A673 (cell line): ENCODE measurements around the gene ENTPD2. TPM values are rescaled to one million over a fixed set of nuclear protein-coding genes. Genes with fewer than 3 reads are reported as not detected.

Experiments
- BruUV-seq: library from RNA; stranded (reverse); fragments of 400-500 nt; replicated peaks from 2 replicates; lab custom pipeline; 2021; lab: Mats Ljungman, UMichigan
- CTCF ChIA-PET: fragments of 300-600 bp; sonication (Branson Sonifier 250); formaldehyde crosslinking; loops from one replicate; lab custom pipeline; 2022; ENCODE audit warnings: antibody characterized with exemption; lab: Charles Lee
- POLR2A ChIA-PET: fragments of 300-600 bp; sonication (Branson Sonifier 250); formaldehyde crosslinking; loops from one replicate; lab custom pipeline; 2022; ENCODE audit warnings: antibody characterized with exemption; ENCODE audit not compliant: low non-redundant PET; lab: Charles Lee
- DNase-seq: peaks from one replicate; pipeline ENCODE4 v3.0.0-alpha.2; 2015; ENCODE audit warnings: low spot score
- H3K27ac ChIP-seq: fragments of 200-600 bp; sonication (generic); 2 replicates; pipeline ENCODE4 v1.5.1; 2016; ENCODE audit warnings: mixed run types, low read depth, mild to moderate bottlenecking, mixed read lengths, antibody characterized with exemption, low read length; ENCODE audit not compliant: poor library complexity, severe bottlenecking
- H3K27me3 ChIP-seq: fragments of 200-600 bp; sonication (generic); replicated peaks from 2 replicates; pipeline ENCODE4 v1.6.1; 2017; ENCODE audit warnings: mixed run types, low read depth, mild to moderate bottlenecking, mixed read lengths, antibody characterized with exemption, low read length; ENCODE audit not compliant: insufficient read depth, poor library complexity
- H3K36me3 ChIP-seq: fragments of 200-600 bp; sonication (generic); 2 replicates; pipeline ENCODE4 v1.6.1; 2016; ENCODE audit warnings: mixed run types, mild to moderate bottlenecking, mixed read lengths, antibody characterized with exemption, low read length; ENCODE audit not compliant: insufficient read depth, poor library complexity, severe bottlenecking
- H3K4me1 ChIP-seq: fragments of 200-600 bp; sonication (generic); 2 replicates; pipeline ENCODE4 v1.6.1; 2017; ENCODE audit warnings: mixed run types, mild to moderate bottlenecking, mixed read lengths, antibody characterized with exemption, low read length; ENCODE audit not compliant: insufficient read depth, poor library complexity, severe bottlenecking
- H3K4me3 ChIP-seq: fragments of 200-600 bp; sonication (generic); 2 replicates; pipeline ENCODE4 v1.5.1; 2016; ENCODE audit warnings: low read depth, mixed run types, mild to moderate bottlenecking, mixed read lengths, low read length; ENCODE audit not compliant: poor library complexity, severe bottlenecking
- H3K9me3 ChIP-seq: fragments of 200-600 bp; sonication (generic); 2 replicates; pipeline ENCODE4 v1.6.1; 2016; ENCODE audit warnings: mixed run types, low read depth, mild to moderate bottlenecking, mixed read lengths, antibody characterized with exemption, low read length; ENCODE audit not compliant: poor library complexity, severe bottlenecking
- CTCF ChIP-seq: fragments of 300-800, 200-600 bp; sonication (generic); conservative IDR thresholded peaks from 2 replicates; pipeline ENCODE4 v1.5.1; 2017; ENCODE audit warnings: low read depth, mild to moderate bottlenecking, antibody characterized with exemption, low read length, moderate library complexity, mixed read lengths
- EZH2 ChIP-seq: fragments of 200-600 bp; sonication (generic); IDR thresholded peaks from 2 replicates; pipeline ENCODE4 v1.6.1; 2017; ENCODE audit warnings: borderline replicate concordance, low read depth, mild to moderate bottlenecking, mixed read lengths, antibody characterized with exemption, low read length; ENCODE audit not compliant: poor library complexity, severe bottlenecking
- intact Hi-C: fragments of 100-400 bp; cut with micrococcal nuclease; formaldehyde crosslinking; loops from one replicate; pipeline ENCODE4 v1.10.0; 2022; ENCODE audit not compliant: unreplicated experiment
- total RNA-seq: library from RNA; stranded (reverse); gene quantifications from 2 replicates; pipeline ENCODE4 v1.2.3, GENCODE V29; 2021

The ENTPD2 gene
- total RNA-seq, 1 experiment from 2014 or later: not detected

GRCh38 chr9:137026384-137026783, 27.5 kb downstream of the ENTPD2 start:
- ChIA-PET CTCF (no interaction called here), POLR2A (no interaction called here)
- Histone ChIP-seq H3K4me3 (no peak overlapping the region), H3K9me3 (no peaks in the 10 kb centered on the region), H3K36me3 (no peaks in the 10 kb centered on the region), H3K27me3 (no peaks in the 10 kb centered on the region), H3K27ac (no peak overlapping the region), H3K4me1 (peaks cover 10% of the 10 kb centered on the region)
- intact Hi-C loops: no loop called here
- no peak for DNase-seq
- no TSS peak for BruUV-seq
- TF ChIP-seq CTCF (no peak), EZH2 (no peak)

GRCh38 chr9:137025517-137025966, 28.3 kb downstream of the ENTPD2 start:
- no peak overlapping the region for H3K4me3 ChIP-seq
- no peak for DNase-seq
- POLR2A ChIA-PET: no interaction called here

GRCh38 chr9:137023583-137023991, 30.3 kb downstream of the ENTPD2 start:
- Histone ChIP-seq H3K27me3 (no peaks in the 10 kb centered on the region), H3K4me3 (no peak overlapping the region), H3K4me1 (peaks cover 3% of the 10 kb centered on the region), H3K27ac (no peak overlapping the region), H3K9me3 (no peaks in the 10 kb centered on the region), H3K36me3 (no peaks in the 10 kb centered on the region)
- POLR2A ChIA-PET: no interaction called here
- CTCF ChIA-PET: no interaction called here
- intact Hi-C loops: no loop called here
- DNase-seq: no peak
- TF ChIP-seq EZH2 (no peak), CTCF (no peak)
- no TSS peak for BruUV-seq

More at GRCh38 chr9:137025517-137025966, 28.3 kb downstream of the ENTPD2 start:
- BruUV-seq: no TSS peak
- Histone ChIP-seq H3K4me1 (peaks cover 10% of the 10 kb centered on the region), H3K27ac (no peak overlapping the region), H3K9me3 (no peaks in the 10 kb centered on the region), H3K36me3 (no peaks in the 10 kb centered on the region), H3K27me3 (no peaks in the 10 kb centered on the region)
- CTCF ChIA-PET: interaction anchor here (1.5 kb wide), 1 partner anchor 10 kb away, joined by 12 read pairs; no protein-coding TSS in a partner anchor
- no peak for TF ChIP-seq CTCF
- TF ChIP-seq EZH2: no peak
- intact Hi-C loops: no loop called here
